K562 (cell line): Measurements from ENCODE around the gene RNF44.

Experiments
- CREB3 ChIP-seq: fragments of 450-650 bp; conservative IDR thresholded peaks from 2 replicates; pipeline ENCODE4 v1.6.1; 2016; ENCODE audit warnings: missing genetic modification characterization, low read depth, mild to moderate bottlenecking, missing compliant biosample characterization, moderate library complexity
- CREB5 ChIP-seq: fragments of 250-450 bp; sonication (Bioruptor Pico); IDR thresholded peaks from 2 replicates; pipeline ENCODE4 v1.5.0; 2020; ENCODE audit warnings: mild to moderate bottlenecking
- CTCF ChIP-seq, 3 experiments: IDR thresholded peaks in 2 of 3; conservative IDR thresholded peaks in 1 of 3; 2 replicates each; pipeline ENCODE4 v1.5.1; 2011 to 2012; ENCODE audit warnings: low read length in 3 of 3, mild to moderate bottlenecking in 3 of 3, control low read depth in 2 of 3, improper control_type of control experiment in 1 of 3, inconsistent platforms in 1 of 3, low read depth in 1 of 3, mixed read lengths in 1 of 3, moderate library complexity in 1 of 3; ENCODE audit not compliant: insufficient read depth in 2 of 3
- MNT ChIP-seq, 2 experiments: fragments of 450-650 bp; conservative IDR thresholded peaks; 2 replicates each; pipeline ENCODE4 v1.6.1; 2017; ENCODE audit warnings: mild to moderate bottlenecking in 2 of 2, moderate library complexity in 2 of 2
- NR3C1 ChIP-seq: sonication (generic); formaldehyde crosslinking; IDR thresholded peaks from 2 replicates; pipeline ENCODE4 v1.8.1; 2022; ENCODE audit warnings: missing genetic modification reagents
- PPARD ChIP-seq: fragments of 250-450 bp; sonication (Bioruptor Pico); IDR thresholded peaks from 2 replicates; pipeline ENCODE4 v1.8.0; 2022; ENCODE audit warnings: inconsistent platforms, mild to moderate bottlenecking, moderate library complexity
- TCF7 ChIP-seq: sonication (generic); IDR thresholded peaks from 2 replicates; pipeline ENCODE4 v1.6.1; 2016; ENCODE audit warnings: antibody characterized with exemption, borderline replicate concordance
- THRA ChIP-seq: fragments of 450-650 bp; IDR thresholded peaks from 2 replicates; pipeline ENCODE4 v1.6.1; 2017; ENCODE audit warnings: mild to moderate bottlenecking, moderate library complexity
- ZSCAN32 ChIP-seq: fragments of 450-650 bp; formaldehyde crosslinking; IDR thresholded peaks from 2 replicates; pipeline ENCODE4 v1.4.0; 2020; ENCODE audit warnings: mild to moderate bottlenecking, moderate library complexity

GRCh38 chr5:176541338-176542134, 4.3 kb upstream of the RNF44 start:
- TF ChIP-seq MNT (conservative IDR thresholded peaks at IDR 0.05) = no peak
- no peak for TF ChIP-seq THRA
- no peak for TF ChIP-seq PPARD (CRISPR knock-in tag)
- no peak for TF ChIP-seq ZSCAN32 (CRISPR knock-in tag)
- no peak for TF ChIP-seq CTCF (IDR thresholded peaks at IDR 0.05 in 2 of 3, conservative IDR thresholded peaks at IDR 0.05 in 1 of 3; ENCODE audit: insufficient read depth in 2 of 3, low read depth in 1 of 3, low read length in 3 of 3)
- TF ChIP-seq NR3C1 (CRISPR knock-in tag) = no peak
- no peak for TF ChIP-seq TCF7
- no peak for TF ChIP-seq CREB3 (tag)
- TF ChIP-seq CREB5 = no peak
